GM23338 (cell line): Measurements from ENCODE around the gene TMCO4.

Experiments used
- CREB1 ChIP-seq: fragments of 250-450 bp; sonication (Bioruptor Pico); IDR thresholded peaks from 2 replicates; pipeline ENCODE4 v1.5.0; 2020; ENCODE audit warnings: low read depth, mild to moderate bottlenecking, moderate library complexity
- CTCF ChIP-seq, 2 experiments: fragments of 200-600 bp in 1 of 2; sonication (generic) in 1 of 2; conservative IDR thresholded peaks; 2 replicates each; pipeline versions ENCODE4 v1.5.1 to v1.6.1; 2016 to 2017; ENCODE audit warnings: antibody characterized with exemption in 2 of 2, low read depth in 2 of 2, mild to moderate bottlenecking in 2 of 2, moderate library complexity in 1 of 2
- ETS1 ChIP-seq: IDR thresholded peaks from 2 replicates; pipeline ENCODE4 v1.6.1; 2016; ENCODE audit warnings: antibody characterized with exemption
- EZH2 ChIP-seq: fragments of 200-600 bp; sonication (generic); IDR thresholded peaks from one replicate; pipeline ENCODE4 v1.8.0; 2017; ENCODE audit warnings: antibody characterized with exemption, mild to moderate bottlenecking, low read depth; ENCODE audit not compliant: unreplicated experiment
- EZH2phosphoT487 ChIP-seq: fragments of 200-600 bp; sonication (generic); IDR thresholded peaks from one replicate; pipeline ENCODE4 v1.8.1; 2018; ENCODE audit warnings: antibody characterized with exemption; ENCODE audit not compliant: unreplicated experiment
- JUNB ChIP-seq: IDR thresholded peaks from one replicate; pipeline ENCODE4 v1.6.1; 2016; ENCODE audit warnings: antibody characterized with exemption; ENCODE audit not compliant: unreplicated experiment
- NANOG ChIP-seq: IDR thresholded peaks from 2 replicates; pipeline ENCODE4 v1.6.1; 2016; ENCODE audit warnings: antibody characterized with exemption, borderline replicate concordance
- POLR2AphosphoS5 ChIP-seq: IDR thresholded peaks from 2 replicates; pipeline ENCODE4 v1.6.1; 2016; ENCODE audit warnings: antibody characterized with exemption, low read depth
- REST ChIP-seq: IDR thresholded peaks from one replicate; pipeline ENCODE4 v1.6.1; 2018; ENCODE audit warnings: antibody characterized with exemption; ENCODE audit not compliant: unreplicated experiment
- ZNF114 ChIP-seq: fragments of 250-450 bp; sonication (Bioruptor Pico); IDR thresholded peaks from 2 replicates; pipeline ENCODE4 v1.5.0; 2020; ENCODE audit warnings: mild to moderate bottlenecking, moderate library complexity
- ZNF331 ChIP-seq: fragments of 250-450 bp; sonication (Bioruptor Pico); IDR thresholded peaks from 2 replicates; pipeline ENCODE4 v1.5.0; 2020; ENCODE audit warnings: low read depth, mild to moderate bottlenecking, moderate library complexity

GRCh38 chr1:19817160-19817559 lies 17.4 kb upstream of the TMCO4 start:
- TF ChIP-seq ZNF114 (CRISPR knock-in tag) (no peak), CTCF (conservative IDR thresholded peaks at IDR 0.05; ENCODE audit: low read depth in 2 of 2) (no peak), EZH2 (no peak), NANOG (no peak), POLR2AphosphoS5 (no peak), EZH2phosphoT487 (no peak), CREB1 (CRISPR knock-in tag) (no peak), REST (no peak), ETS1 (no peak), ZNF331 (CRISPR knock-in tag) (no peak), JUNB (no peak)
